SK-N-SH (cell line): ENCODE measurements around the gene POLN. TPM values are rescaled to one million over a fixed set of nuclear protein-coding genes. Genes with fewer than 3 reads are reported as not detected.

Experiments
- CTCF ChIA-PET: fragments of 300-600, 350-600 bp; formaldehyde crosslinking; extraction: SDS; loops from one replicate; lab custom pipeline; 2021; lab: Yijun Ruan, JAX
- POLR2A ChIA-PET: fragments of 350-600 bp; sonication (Branson Sonifier 250); formaldehyde crosslinking; extraction: SDS; loops from one replicate; lab custom pipeline; 2020; ENCODE audit warnings: antibody characterized with exemption, inconsistent platforms; lab: Yijun Ruan, JAX
- DNase-seq: peaks from one replicate; pipeline ENCODE4 v3.0.0; 2012
- H2AFZ ChIP-seq: fragments of 200-600 bp; sonication (generic); 2 replicates; pipeline ENCODE4 v1.8.1; 2016; ENCODE audit warnings: antibody characterized with exemption, mild to moderate bottlenecking, low read depth
- H3F3A ChIP-seq: fragments of 200-600 bp; sonication (generic); replicated peaks from 2 replicates; pipeline ENCODE3; 2016; ENCODE audit warnings: antibody characterized with exemption, mild to moderate bottlenecking; ENCODE audit not compliant: insufficient read depth
- H3K27ac ChIP-seq, 2 experiments: fragments of 200-500 bp in 1 of 2; fragments of 200-600 bp in 1 of 2; sonication (Bioruptor generic) in 1 of 2; sonication (generic), shearing (Covaris generic) in 1 of 2; 2 replicates each; pipeline versions ENCODE4 v1.5.1 to v1.6.1; 2014 to 2016; ENCODE audit warnings: low read depth in 2 of 2, inconsistent platforms in 1 of 2, low read length in 1 of 2, mild to moderate bottlenecking in 1 of 2, mixed read lengths in 1 of 2
- H3K27me3 ChIP-seq: fragments of 200-600 bp; sonication (generic), shearing (Covaris generic); 2 replicates; pipeline ENCODE4 v1.6.1; 2016; ENCODE audit warnings: mixed run types; ENCODE audit not compliant: insufficient read depth
- H3K36me3 ChIP-seq, 2 experiments: fragments of 200-500 bp in 1 of 2; fragments of 200-600 bp in 1 of 2; sonication (Bioruptor generic) in 1 of 2; sonication (generic) in 1 of 2; replicated peaks in 1 of 2; 2 replicates each; pipeline versions ENCODE3 to v1.5.1; 2014 to 2016; ENCODE audit warnings: low read length in 1 of 2, mild to moderate bottlenecking in 1 of 2; ENCODE audit not compliant: insufficient read depth in 2 of 2, control insufficient read depth in 1 of 2
- H3K4me1 ChIP-seq, 2 experiments: fragments of 200-500 bp in 1 of 2; fragments of 200-600 bp in 1 of 2; sonication (Bioruptor generic) in 1 of 2; sonication (generic), shearing (Covaris generic) in 1 of 2; 2 replicates each; pipeline versions ENCODE4 v1.5.1 to v1.6.1; 2014 to 2016; ENCODE audit warnings: low read depth in 1 of 2, low read length in 1 of 2, mixed run types in 1 of 2; ENCODE audit not compliant: insufficient read depth in 2 of 2, control insufficient read depth in 1 of 2
- H3K4me2 ChIP-seq: fragments of 200-600 bp; sonication (generic), shearing (Covaris generic); 2 replicates; pipeline ENCODE4 v1.6.1; 2017; ENCODE audit warnings: mixed run types
- H3K4me3 ChIP-seq, 2 experiments: fragments of 200-500 bp in 1 of 2; fragments of 200-600 bp in 1 of 2; sonication (Bioruptor generic) in 1 of 2; sonication (generic), shearing (Covaris generic) in 1 of 2; 2 replicates each; pipeline versions ENCODE4 v1.5.1 to v1.8.1; 2014 to 2016; ENCODE audit warnings: low read depth in 2 of 2, inconsistent platforms in 1 of 2, low read length in 1 of 2, mild to moderate bottlenecking in 1 of 2, mixed read lengths in 1 of 2, moderate library complexity in 1 of 2
- H3K79me2 ChIP-seq: fragments of 200-600 bp; sonication (generic); 2 replicates; pipeline ENCODE4 v1.8.1; 2017; ENCODE audit warnings: mild to moderate bottlenecking; ENCODE audit not compliant: insufficient read depth
- H3K9ac ChIP-seq: fragments of 200-600 bp; sonication (generic); 2 replicates; pipeline ENCODE4 v1.6.1; 2017; ENCODE audit warnings: mixed run types
- H3K9me2 ChIP-seq: fragments of 200-600 bp; sonication (generic); 2 replicates; pipeline ENCODE4 v1.6.1; 2017; ENCODE audit warnings: mixed run types
- H3K9me3 ChIP-seq: fragments of 200-600 bp; sonication (generic); 2 replicates; pipeline ENCODE4 v1.6.1; 2017; ENCODE audit warnings: mixed run types, mild to moderate bottlenecking, moderate library complexity
- H4K20me1 ChIP-seq: fragments of 200-600 bp; sonication (generic); 2 replicates; pipeline ENCODE4 v1.6.1; 2017; ENCODE audit warnings: mild to moderate bottlenecking, mixed run types; ENCODE audit not compliant: insufficient read depth
- CHD2 ChIP-seq: fragments of 150-350 bp; IDR thresholded peaks from 2 replicates; pipeline ENCODE4 v1.6.1; 2018; ENCODE audit warnings: low read length; ENCODE audit not compliant: partially characterized antibody
- ELF1 ChIP-seq: IDR thresholded peaks from 2 replicates; pipeline ENCODE4 v1.4.0; 2012
- EP300 ChIP-seq, 2 experiments: IDR thresholded peaks; 2 replicates each; pipeline versions ENCODE4 v1.4.0 to v1.6.1; 2012; ENCODE audit warnings: borderline replicate concordance in 1 of 2, low read depth in 1 of 2, low read length in 1 of 2
- FOSL2 ChIP-seq: IDR thresholded peaks from 2 replicates; pipeline ENCODE4 v1.4.0; 2012; ENCODE audit warnings: low read depth, mild to moderate bottlenecking, moderate library complexity, borderline replicate concordance
- FOXJ3 ChIP-seq: sonication (generic); formaldehyde crosslinking; IDR thresholded peaks from 2 replicates; pipeline ENCODE4 v1.5.1; 2020; ENCODE audit warnings: mild to moderate bottlenecking, missing genetic modification reagents
- FOXM1 ChIP-seq: IDR thresholded peaks from 2 replicates; pipeline ENCODE4 v1.4.0; 2012; ENCODE audit warnings: low read depth, mild to moderate bottlenecking
- JUND ChIP-seq: IDR thresholded peaks from 2 replicates; pipeline ENCODE4 v1.4.0; 2012
- NRF1 ChIP-seq: IDR thresholded peaks from 2 replicates; pipeline ENCODE4 v1.6.1; 2012; ENCODE audit warnings: low read depth, mild to moderate bottlenecking, low read length
- POLR2AphosphoS5 ChIP-seq: IDR thresholded peaks from 2 replicates; pipeline ENCODE4 v1.6.1; 2012; ENCODE audit warnings: low read depth, low read length
- RXRA ChIP-seq: IDR thresholded peaks from 2 replicates; pipeline ENCODE4 v1.4.0; 2012; ENCODE audit warnings: low read depth, mild to moderate bottlenecking, borderline replicate concordance
- TAF1 ChIP-seq: IDR thresholded peaks from 2 replicates; pipeline ENCODE4 v1.6.1; 2012; ENCODE audit warnings: low read depth, mild to moderate bottlenecking, low read length, moderate library complexity, borderline replicate concordance
- TCF12 ChIP-seq: IDR thresholded peaks from 2 replicates; pipeline ENCODE4 v1.4.0; 2012
- WGBS: methylation state at CpG from one replicate; pipeline ENCODE4 v1.1.6; 2017; ENCODE audit warnings: low lambda C conversion rate; 5-methylcytosine and 5-hydroxymethylcytosine counted together
- polyA plus RNA-seq, 3 experiments: library from polyadenylated mRNA; depleted of rRNA; stranded (reverse); fragments of >200 nt; gene quantifications; 2 replicates each; pipeline ENCODE4 v1.2.3, GENCODE V29; 2012
- TF ChIP-seq, protein P1 (sequence below): IDR thresholded peaks from 2 replicates; pipeline ENCODE4 v1.4.0; 2012; ENCODE audit warnings: low read depth, borderline replicate concordance
- TF ChIP-seq, protein P2 (sequence below): fragments of 200-600 bp; sonication (generic); IDR thresholded peaks from 2 replicates; pipeline ENCODE4 v1.6.1; 2017; ENCODE audit warnings: antibody characterized with exemption, mild to moderate bottlenecking, moderate library complexity
- TF ChIP-seq, protein P3 (sequence below): IDR thresholded peaks from 2 replicates; pipeline ENCODE4 v1.4.0; 2012; ENCODE audit warnings: low read depth
- TF ChIP-seq, protein P4 (sequence below): fragments of 150-350 bp; IDR thresholded peaks from 2 replicates; pipeline ENCODE4 v1.6.1; 2017; ENCODE audit warnings: antibody characterized with exemption, low read length, low read depth, borderline replicate concordance
- TF ChIP-seq, protein P5 (sequence below): IDR thresholded peaks from 2 replicates; pipeline ENCODE4 v1.6.1; 2012; ENCODE audit warnings: mild to moderate bottlenecking, low read depth, low read length, moderate library complexity

POLN gene
- polyA plus RNA-seq, 1 of the 3 experiments (the other 2 are of a cell fraction), result 0.67 TPM

DNA sequence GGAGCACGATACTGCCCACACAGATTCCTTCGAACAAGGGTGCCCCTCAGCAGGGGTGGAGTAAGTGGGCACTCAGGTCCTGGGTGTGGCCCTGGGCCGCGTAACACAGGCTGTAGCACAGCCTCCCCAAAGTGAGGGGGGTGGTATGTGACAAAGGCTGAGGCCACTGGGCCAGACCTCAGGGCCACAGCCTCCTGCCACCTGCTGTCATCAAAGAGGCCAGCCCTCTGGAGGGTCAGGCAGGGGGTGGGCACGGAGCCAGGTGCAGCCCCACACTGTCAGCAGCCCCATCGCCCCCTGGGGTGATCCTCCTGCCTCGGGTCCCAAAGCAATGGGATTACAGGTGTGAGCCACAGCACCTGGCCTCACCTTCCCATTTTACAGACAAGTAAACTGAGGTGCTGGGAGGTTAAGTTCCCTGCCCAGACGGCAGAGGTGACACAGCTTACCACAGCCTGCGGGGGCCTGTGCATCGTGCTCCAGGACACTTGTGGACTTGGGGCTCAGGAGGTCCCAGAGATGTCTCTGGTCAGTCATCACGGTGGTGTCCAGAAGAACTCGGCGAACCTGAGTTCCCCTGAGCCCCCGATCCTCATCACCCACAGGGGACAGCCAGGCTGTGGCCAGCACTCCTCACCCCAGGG lies 47.5 kb upstream of the POLN start:
- CTCF ChIA-PET, result interaction anchor here (1.3 to 1.6 kb wide), 2 partner anchors 45 to 173 kb away, joined by 3 to 4 read pairs; no protein-coding TSS in a partner anchor
- no peaks in the 10 kb centered on the region for H3K9me3 ChIP-seq
- POLR2A ChIA-PET, result no interaction called here
- no peaks in the 10 kb centered on the region for H4K20me1 ChIP-seq
- no peaks in the 10 kb centered on the region for H3K9me2 ChIP-seq
- no peak overlapping the region for H2AFZ ChIP-seq
- no peak overlapping the region for H3K4me2 ChIP-seq
- no peaks in the 10 kb centered on the region for H3F3A ChIP-seq
- H3K36me3 ChIP-seq, result no peaks in the 10 kb centered on the region
- no peak for DNase-seq
- no peak overlapping the region for H3K9ac ChIP-seq
- H3K4me3 ChIP-seq, result no peak overlapping the region
- H3K27me3 ChIP-seq, result no peaks in the 10 kb centered on the region
- TF ChIP-seq, protein P1, sequence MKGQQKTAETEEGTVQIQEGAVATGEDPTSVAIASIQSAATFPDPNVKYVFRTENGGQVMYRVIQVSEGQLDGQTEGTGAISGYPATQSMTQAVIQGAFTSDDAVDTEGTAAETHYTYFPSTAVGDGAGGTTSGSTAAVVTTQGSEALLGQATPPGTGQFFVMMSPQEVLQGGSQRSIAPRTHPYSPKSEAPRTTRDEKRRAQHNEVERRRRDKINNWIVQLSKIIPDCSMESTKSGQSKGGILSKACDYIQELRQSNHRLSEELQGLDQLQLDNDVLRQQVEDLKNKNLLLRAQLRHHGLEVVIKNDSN, result no peak
- TF ChIP-seq RXRA, result no peak
- TF ChIP-seq NRF1, result no peak
- TF ChIP-seq TAF1, result no peak
- no peak for TF ChIP-seq FOXJ3 (CRISPR knock-in tag)
- TF ChIP-seq, protein P2, sequence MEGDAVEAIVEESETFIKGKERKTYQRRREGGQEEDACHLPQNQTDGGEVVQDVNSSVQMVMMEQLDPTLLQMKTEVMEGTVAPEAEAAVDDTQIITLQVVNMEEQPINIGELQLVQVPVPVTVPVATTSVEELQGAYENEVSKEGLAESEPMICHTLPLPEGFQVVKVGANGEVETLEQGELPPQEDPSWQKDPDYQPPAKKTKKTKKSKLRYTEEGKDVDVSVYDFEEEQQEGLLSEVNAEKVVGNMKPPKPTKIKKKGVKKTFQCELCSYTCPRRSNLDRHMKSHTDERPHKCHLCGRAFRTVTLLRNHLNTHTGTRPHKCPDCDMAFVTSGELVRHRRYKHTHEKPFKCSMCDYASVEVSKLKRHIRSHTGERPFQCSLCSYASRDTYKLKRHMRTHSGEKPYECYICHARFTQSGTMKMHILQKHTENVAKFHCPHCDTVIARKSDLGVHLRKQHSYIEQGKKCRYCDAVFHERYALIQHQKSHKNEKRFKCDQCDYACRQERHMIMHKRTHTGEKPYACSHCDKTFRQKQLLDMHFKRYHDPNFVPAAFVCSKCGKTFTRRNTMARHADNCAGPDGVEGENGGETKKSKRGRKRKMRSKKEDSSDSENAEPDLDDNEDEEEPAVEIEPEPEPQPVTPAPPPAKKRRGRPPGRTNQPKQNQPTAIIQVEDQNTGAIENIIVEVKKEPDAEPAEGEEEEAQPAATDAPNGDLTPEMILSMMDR, result no peak
- TF ChIP-seq, protein P3, sequence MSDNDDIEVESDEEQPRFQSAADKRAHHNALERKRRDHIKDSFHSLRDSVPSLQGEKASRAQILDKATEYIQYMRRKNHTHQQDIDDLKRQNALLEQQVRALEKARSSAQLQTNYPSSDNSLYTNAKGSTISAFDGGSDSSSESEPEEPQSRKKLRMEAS, result no peak
- no peak for TF ChIP-seq FOXM1
- TF ChIP-seq, protein P4, sequence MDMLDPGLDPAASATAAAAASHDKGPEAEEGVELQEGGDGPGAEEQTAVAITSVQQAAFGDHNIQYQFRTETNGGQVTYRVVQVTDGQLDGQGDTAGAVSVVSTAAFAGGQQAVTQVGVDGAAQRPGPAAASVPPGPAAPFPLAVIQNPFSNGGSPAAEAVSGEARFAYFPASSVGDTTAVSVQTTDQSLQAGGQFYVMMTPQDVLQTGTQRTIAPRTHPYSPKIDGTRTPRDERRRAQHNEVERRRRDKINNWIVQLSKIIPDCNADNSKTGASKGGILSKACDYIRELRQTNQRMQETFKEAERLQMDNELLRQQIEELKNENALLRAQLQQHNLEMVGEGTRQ, result no peak
- TF ChIP-seq, all 33 proteins: peak for 0
- peaks cover 8 to 47% of the 10 kb centered on the region in 2 experiments; a peak in 3 of 4 replicates for H3K4me1 ChIP-seq
- H3K27ac ChIP-seq, result no peak overlapping the region; a peak in 1 of 4 replicates
- 77% methylated on average over 8 of the region's 14 CpGs for WGBS
- H3K79me2 ChIP-seq, result no peaks in the 10 kb centered on the region

DNA sequence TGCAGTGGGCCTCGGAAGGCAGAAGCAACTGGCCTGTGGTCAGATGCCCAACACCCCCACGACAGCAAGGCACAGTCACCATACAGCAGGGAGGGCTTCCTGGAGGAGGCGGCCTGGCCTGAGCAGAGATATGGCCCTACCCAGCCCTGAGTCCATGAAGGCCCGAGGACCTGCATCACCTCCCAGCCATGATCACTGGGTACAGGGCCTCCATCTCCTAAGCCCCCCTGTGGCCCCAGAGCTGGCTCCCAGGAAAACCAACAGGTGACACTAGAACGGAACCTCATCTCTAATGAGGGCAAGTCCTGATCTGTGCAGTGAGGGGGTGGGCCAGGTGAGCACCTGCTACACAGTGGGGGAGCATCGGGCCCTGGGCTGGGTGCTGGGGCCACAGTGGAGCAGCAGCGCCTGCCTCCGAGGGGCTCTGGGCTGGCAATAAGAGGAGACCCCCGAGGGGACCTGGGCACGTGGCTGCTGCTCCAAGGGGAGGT lies 46.2 kb upstream of the POLN start:
- Histone ChIP-seq H3K9me2 (no peaks in the 10 kb centered on the region), H3K27ac (no peak overlapping the region), H4K20me1 (no peaks in the 10 kb centered on the region), H3K9me3 (no peaks in the 10 kb centered on the region), H3K4me1 (peaks cover 8 to 47% of the 10 kb centered on the region in 2 experiments; a peak in 3 of 4 replicates), H3K79me2 (no peaks in the 10 kb centered on the region), H3F3A (no peaks in the 10 kb centered on the region), H2AFZ (no peak overlapping the region), H3K9ac (no peak overlapping the region), H3K4me3 (no peak overlapping the region), H3K36me3 (no peaks in the 10 kb centered on the region), H3K27me3 (no peaks in the 10 kb centered on the region), H3K4me2 (no peak overlapping the region)
- 92% methylated on average over 4 of the region's 10 CpGs for WGBS
- DNase-seq, result no peak
- POLR2A ChIA-PET, result no interaction called here
- CTCF ChIA-PET, result no interaction called here
- TF ChIP-seq JUND (no peak), CHD2 (no peak), TAF1 (no peak), POLR2AphosphoS5 (no peak), TCF12 (no peak), EP300 (IDR thresholded peaks at IDR 0.05; ENCODE audit: borderline replicate concordance in 1 of 2, low read depth in 1 of 2, low read length in 1 of 2) (no peak), FOSL2 (no peak), ELF1 (no peak)
- TF ChIP-seq, protein P1, result no peak
- TF ChIP-seq, protein P4, result no peak
- TF ChIP-seq, protein P5, sequence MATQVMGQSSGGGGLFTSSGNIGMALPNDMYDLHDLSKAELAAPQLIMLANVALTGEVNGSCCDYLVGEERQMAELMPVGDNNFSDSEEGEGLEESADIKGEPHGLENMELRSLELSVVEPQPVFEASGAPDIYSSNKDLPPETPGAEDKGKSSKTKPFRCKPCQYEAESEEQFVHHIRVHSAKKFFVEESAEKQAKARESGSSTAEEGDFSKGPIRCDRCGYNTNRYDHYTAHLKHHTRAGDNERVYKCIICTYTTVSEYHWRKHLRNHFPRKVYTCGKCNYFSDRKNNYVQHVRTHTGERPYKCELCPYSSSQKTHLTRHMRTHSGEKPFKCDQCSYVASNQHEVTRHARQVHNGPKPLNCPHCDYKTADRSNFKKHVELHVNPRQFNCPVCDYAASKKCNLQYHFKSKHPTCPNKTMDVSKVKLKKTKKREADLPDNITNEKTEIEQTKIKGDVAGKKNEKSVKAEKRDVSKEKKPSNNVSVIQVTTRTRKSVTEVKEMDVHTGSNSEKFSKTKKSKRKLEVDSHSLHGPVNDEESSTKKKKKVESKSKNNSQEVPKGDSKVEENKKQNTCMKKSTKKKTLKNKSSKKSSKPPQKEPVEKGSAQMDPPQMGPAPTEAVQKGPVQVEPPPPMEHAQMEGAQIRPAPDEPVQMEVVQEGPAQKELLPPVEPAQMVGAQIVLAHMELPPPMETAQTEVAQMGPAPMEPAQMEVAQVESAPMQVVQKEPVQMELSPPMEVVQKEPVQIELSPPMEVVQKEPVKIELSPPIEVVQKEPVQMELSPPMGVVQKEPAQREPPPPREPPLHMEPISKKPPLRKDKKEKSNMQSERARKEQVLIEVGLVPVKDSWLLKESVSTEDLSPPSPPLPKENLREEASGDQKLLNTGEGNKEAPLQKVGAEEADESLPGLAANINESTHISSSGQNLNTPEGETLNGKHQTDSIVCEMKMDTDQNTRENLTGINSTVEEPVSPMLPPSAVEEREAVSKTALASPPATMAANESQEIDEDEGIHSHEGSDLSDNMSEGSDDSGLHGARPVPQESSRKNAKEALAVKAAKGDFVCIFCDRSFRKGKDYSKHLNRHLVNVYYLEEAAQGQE, result no peak
